HEK293 (cell line): ENCODE data around the gene CD300LG.

Source experiments
- CTCF ChIA-PET: fragments of 350-600 bp; formaldehyde crosslinking; extraction: SDS; loops from one replicate; lab custom pipeline; 2021; ENCODE audit warnings: antibody characterized with exemption; lab: Yijun Ruan, JAX
- POLR2A ChIA-PET: fragments of 300-600 bp; formaldehyde crosslinking; extraction: SDS; loops from one replicate; lab custom pipeline; 2020; ENCODE audit warnings: antibody characterized with exemption, inconsistent platforms; lab: Yijun Ruan, JAX
- H3K27ac ChIP-seq: fragments of 200-500 bp; sonication (Bioruptor generic); 2 replicates; pipeline ENCODE4 v1.5.1; 2014; ENCODE audit warnings: low read depth, low read length, control low read depth, inconsistent platforms; ENCODE audit errors: extremely low read depth
- H3K36me3 ChIP-seq, 2 experiments: fragments of 200-500 bp in 1 of 2; sonication (Bioruptor generic) in 1 of 2; 1 replicate in 1 of 2; 2 replicates in 1 of 2; pipeline ENCODE4 v1.5.1; 2014 to 2017; ENCODE audit warnings: inconsistent platforms in 2 of 2, low read length in 2 of 2; ENCODE audit not compliant: control insufficient read depth in 2 of 2, insufficient read depth in 1 of 2
- H3K4me1 ChIP-seq: fragments of 200-500 bp; sonication (Bioruptor generic); 2 replicates; pipeline ENCODE4 v1.5.1; 2014; ENCODE audit warnings: mild to moderate bottlenecking, low read length, inconsistent platforms; ENCODE audit not compliant: control insufficient read depth, insufficient read depth
- H3K4me3 ChIP-seq: 2 replicates; pipeline ENCODE4 v1.5.1; 2011; ENCODE audit warnings: low read depth, mild to moderate bottlenecking, control low read depth, low read length, moderate library complexity
- H3K9me3 ChIP-seq: fragments of 200-500 bp; sonication (Bioruptor generic); 2 replicates; pipeline ENCODE4 v1.5.1; 2014; ENCODE audit warnings: low read depth, low read length, inconsistent platforms; ENCODE audit not compliant: control insufficient read depth, insufficient read depth
- BCL11A ChIP-seq: fragments of 450-650 bp; formaldehyde crosslinking; IDR thresholded peaks from 2 replicates; pipeline ENCODE4 v1.5.1; 2016; ENCODE audit warnings: low read depth, missing biosample characterization, missing genetic modification characterization
- GLIS1 ChIP-seq: fragments of 450-650 bp; formaldehyde crosslinking; IDR thresholded peaks from 2 replicates; pipeline ENCODE4 v1.5.1; 2016; ENCODE audit warnings: missing biosample characterization, missing genetic modification characterization
- KLF7 ChIP-seq: fragments of 450-650 bp; formaldehyde crosslinking; IDR thresholded peaks from 2 replicates; pipeline ENCODE4 v1.5.1; 2016; ENCODE audit warnings: missing biosample characterization, missing genetic modification characterization, borderline replicate concordance
- KLF8 ChIP-seq: fragments of 450-650 bp; formaldehyde crosslinking; IDR thresholded peaks from 2 replicates; pipeline ENCODE4 v1.5.1; 2016; ENCODE audit warnings: missing biosample characterization, missing genetic modification characterization
- ZBTB17 ChIP-seq: fragments of 450-650 bp; formaldehyde crosslinking; IDR thresholded peaks from 2 replicates; pipeline ENCODE4 v1.5.1; 2016; ENCODE audit warnings: missing biosample characterization, missing genetic modification characterization
- ZBTB26 ChIP-seq: fragments of 450-650 bp; formaldehyde crosslinking; optimal IDR thresholded peaks from 2 replicates; pipeline ENCODE3; 2016; ENCODE audit warnings: missing biosample characterization, mild to moderate bottlenecking, missing genetic modification characterization
- ZNF133 ChIP-seq: fragments of 450-650 bp; formaldehyde crosslinking; IDR thresholded peaks from 2 replicates; pipeline ENCODE4 v1.5.1; 2016; ENCODE audit warnings: missing biosample characterization, missing genetic modification characterization
- ZNF18 ChIP-seq: fragments of 450-650 bp; formaldehyde crosslinking; IDR thresholded peaks from 2 replicates; pipeline ENCODE4 v1.5.1; 2016; ENCODE audit warnings: missing biosample characterization, missing genetic modification characterization
- ZNF214 ChIP-seq: fragments of 450-650 bp; formaldehyde crosslinking; IDR thresholded peaks from 2 replicates; pipeline ENCODE4 v1.5.1; 2017; ENCODE audit warnings: missing biosample characterization, mild to moderate bottlenecking, missing genetic modification characterization, borderline replicate concordance
- ZNF239 ChIP-seq: fragments of 450-650 bp; formaldehyde crosslinking; IDR thresholded peaks from 2 replicates; pipeline ENCODE4 v1.5.1; 2016; ENCODE audit warnings: missing biosample characterization, missing genetic modification characterization
- ZNF280C ChIP-seq: fragments of 450-650 bp; formaldehyde crosslinking; IDR thresholded peaks from 2 replicates; pipeline ENCODE4 v1.5.1; 2016; ENCODE audit warnings: missing biosample characterization, missing genetic modification characterization
- ZNF311 ChIP-seq: fragments of 450-650 bp; formaldehyde crosslinking; IDR thresholded peaks from 2 replicates; pipeline ENCODE4 v1.5.1; 2017; ENCODE audit warnings: missing biosample characterization, missing genetic modification characterization, borderline replicate concordance
- ZNF391 ChIP-seq: fragments of 450-650 bp; formaldehyde crosslinking; IDR thresholded peaks from 2 replicates; pipeline ENCODE4 v1.5.1; 2016; ENCODE audit warnings: low read depth, missing biosample characterization, missing genetic modification characterization, borderline replicate concordance
- ZNF398 ChIP-seq: fragments of 450-650 bp; formaldehyde crosslinking; IDR thresholded peaks from 2 replicates; pipeline ENCODE4 v1.5.1; 2017; ENCODE audit warnings: missing biosample characterization, missing genetic modification characterization
- ZNF449 ChIP-seq: fragments of 450-650 bp; formaldehyde crosslinking; IDR thresholded peaks from 2 replicates; pipeline ENCODE4 v1.5.1; 2017; ENCODE audit warnings: missing biosample characterization, mild to moderate bottlenecking, missing genetic modification characterization, moderate library complexity
- ZNF670 ChIP-seq: fragments of 450-650 bp; formaldehyde crosslinking; IDR thresholded peaks from 2 replicates; pipeline ENCODE4 v1.5.1; 2016; ENCODE audit warnings: missing biosample characterization, missing genetic modification characterization, low read depth
- ZNF692 ChIP-seq: fragments of 450-650 bp; formaldehyde crosslinking; IDR thresholded peaks from 2 replicates; pipeline ENCODE4 v1.5.1; 2016; ENCODE audit warnings: missing biosample characterization, missing genetic modification characterization
- ZNF747 ChIP-seq: fragments of 450-650 bp; formaldehyde crosslinking; IDR thresholded peaks from 2 replicates; pipeline ENCODE4 v1.5.1; 2016; ENCODE audit warnings: missing biosample characterization, missing genetic modification characterization
- ZXDB ChIP-seq: fragments of 450-650 bp; formaldehyde crosslinking; IDR thresholded peaks from 2 replicates; pipeline ENCODE4 v1.5.1; 2016; ENCODE audit warnings: missing biosample characterization, missing genetic modification characterization
- TF ChIP-seq, protein P1 (sequence below): fragments of 450-650 bp; formaldehyde crosslinking; IDR thresholded peaks from 2 replicates; pipeline ENCODE4 v1.5.1; 2016; ENCODE audit warnings: missing biosample characterization, missing genetic modification characterization

Gene CD300LG

DNA sequence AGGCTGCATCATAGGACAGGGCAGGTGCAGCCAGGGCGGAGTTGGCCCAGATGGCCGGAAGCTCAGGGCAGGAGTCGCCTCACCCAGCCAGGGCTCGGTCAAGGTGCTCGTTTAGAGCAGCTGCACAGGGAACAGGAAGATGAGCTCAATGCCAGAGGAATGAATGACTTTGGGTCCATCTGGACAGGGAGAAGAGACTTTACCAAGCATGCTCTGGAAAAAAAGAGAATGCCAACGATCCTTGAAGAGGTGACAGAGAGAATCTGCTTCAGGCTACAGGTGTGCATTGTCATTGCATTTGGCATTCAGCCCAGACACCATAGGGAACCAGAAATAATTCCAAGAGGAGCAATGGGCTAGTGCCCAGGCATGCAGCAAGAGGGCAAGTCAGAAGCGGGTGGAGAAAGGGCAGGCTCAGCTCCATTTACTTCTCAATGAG, 7.3 kb upstream of the CD300LG start (continued):
- TF ChIP-seq ZNF239 (tag by site-specific recombination) = no peak
- no peak for TF ChIP-seq ZNF670 (tag by site-specific recombination)
- TF ChIP-seq ZBTB26 (tag by site-specific recombination) = no peak
- no peak for TF ChIP-seq ZNF311 (tag by site-specific recombination)
- TF ChIP-seq KLF7 (tag by site-specific recombination) = no peak
- TF ChIP-seq ZNF449 (tag by site-specific recombination) = no peak
- TF ChIP-seq ZNF18 (tag by site-specific recombination) = no peak
- TF ChIP-seq ZNF280C = no peak
- TF ChIP-seq ZNF398 (tag by site-specific recombination) = no peak
- peak; percentile 64 for TF ChIP-seq ZBTB17 (tag by site-specific recombination)
- no peak for TF ChIP-seq ZNF214 (tag by site-specific recombination)
- TF ChIP-seq GLIS1 (tag by site-specific recombination) = no peak
- TF ChIP-seq, all 188 proteins: peak for 16

DNA sequence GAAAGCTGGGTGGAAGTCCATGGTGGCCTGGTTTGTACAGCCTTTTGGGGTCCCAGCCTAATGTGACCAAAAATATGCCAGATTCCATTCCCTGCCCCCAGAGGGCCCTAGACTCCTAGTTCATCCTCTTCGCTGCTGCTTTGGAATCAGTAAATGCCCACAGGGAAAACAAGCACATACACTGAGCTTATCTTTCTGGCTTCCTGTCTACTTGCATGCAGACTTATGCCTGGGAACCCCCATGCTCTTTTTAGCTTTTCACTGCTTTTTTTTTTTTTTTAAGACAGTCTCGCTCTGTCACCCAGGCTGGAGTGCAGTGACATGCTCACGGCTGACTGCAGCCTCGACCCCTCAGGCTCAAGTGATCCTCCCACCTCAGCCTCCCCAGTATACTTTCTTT, 6.2 kb upstream of the CD300LG start:
- peaks cover 14% of the 10 kb centered on the region for H3K4me1 ChIP-seq
- H3K9me3 ChIP-seq = no peaks in the 10 kb centered on the region
- ChIA-PET POLR2A (interaction anchor here (0.6 to 2.0 kb wide), 4 partner anchors 62 to 988 kb away, joined by 3 to 5 read pairs (median 4); partner anchors contain the start of gene DUSP3), CTCF (interaction anchor here (0.6 to 2.9 kb wide), 29 partner anchors 9 to 922 kb away, joined by 3 to 13 read pairs (median 4); partner anchors contain the start of gene MPP2)
- no peak overlapping the region for H3K27ac ChIP-seq
- H3K36me3 ChIP-seq = no peaks in the 10 kb centered on the region
- H3K4me3 ChIP-seq = no peak overlapping the region
- TF ChIP-seq BCL11A (tag by site-specific recombination) (no peak), ZNF391 (tag by site-specific recombination) (no peak), ZNF747 (tag by site-specific recombination) (no peak), ZNF398 (tag by site-specific recombination) (no peak), ZNF133 (tag by site-specific recombination) (no peak), ZXDB (tag by site-specific recombination) (no peak), ZNF692 (tag by site-specific recombination) (no peak), KLF8 (no peak)
- TF ChIP-seq, protein P1, sequence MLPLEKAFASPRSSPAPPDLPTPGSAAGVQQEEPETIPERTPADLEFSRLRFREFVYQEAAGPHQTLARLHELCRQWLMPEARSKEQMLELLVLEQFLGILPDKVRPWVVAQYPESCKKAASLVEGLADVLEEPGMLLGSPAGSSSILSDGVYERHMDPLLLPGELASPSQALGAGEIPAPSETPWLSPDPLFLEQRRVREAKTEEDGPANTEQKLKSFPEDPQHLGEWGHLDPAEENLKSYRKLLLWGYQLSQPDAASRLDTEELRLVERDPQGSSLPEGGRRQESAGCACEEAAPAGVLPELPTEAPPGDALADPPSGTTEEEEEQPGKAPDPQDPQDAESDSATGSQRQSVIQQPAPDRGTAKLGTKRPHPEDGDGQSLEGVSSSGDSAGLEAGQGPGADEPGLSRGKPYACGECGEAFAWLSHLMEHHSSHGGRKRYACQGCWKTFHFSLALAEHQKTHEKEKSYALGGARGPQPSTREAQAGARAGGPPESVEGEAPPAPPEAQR = no peak
